GM12865 (cell line): Measurements from ENCODE around the gene CHAF1A.

Experiments
- DNase-seq: peaks from one replicate; pipeline ENCODE4 v3.0.0; 2010; ENCODE audit warnings: low read depth
- H3K4me3 ChIP-seq: 2 replicates; pipeline ENCODE4 v1.5.1; 2011; ENCODE audit warnings: mild to moderate bottlenecking, low read depth, low read length, control low read depth
- CTCF ChIP-seq: IDR thresholded peaks from 2 replicates; pipeline ENCODE4 v1.5.1; 2011; ENCODE audit warnings: low read length, control low read depth, low read depth, inconsistent platforms; ENCODE audit not compliant: insufficient read depth; ENCODE audit errors: missing control alignments

The CHAF1A gene

GRCh38 chr19:4391306-4391693 is 11.1 kb upstream of the CHAF1A start:
- H3K4me3 ChIP-seq: no peak overlapping the region
- no peak for TF ChIP-seq CTCF
- no peak for DNase-seq

- no peak for DNase-seq
- no peak overlapping the region for H3K4me3 ChIP-seq
- TF ChIP-seq CTCF: no peak
Measured at GRCh38 chr19:4391701-4392483, 10.5 kb upstream of the CHAF1A start.

- H3K4me3 ChIP-seq: no peak overlapping the region
- no peak for DNase-seq
- no peak for TF ChIP-seq CTCF
Measured at GRCh38 chr19:4393947-4394590, 8.4 kb upstream of the CHAF1A start.

GRCh38 chr19:4396949-4397783 is 5.3 kb upstream of the CHAF1A start:
- H3K4me3 ChIP-seq: no peak overlapping the region
- TF ChIP-seq CTCF: no peak
- no peak for DNase-seq

- peak overlapping the region; percentile 92 for H3K4me3 ChIP-seq
- DNase-seq: no peak
- TF ChIP-seq CTCF: no peak
Measured at GRCh38 chr19:4399812-4400134, 2.7 kb upstream of the CHAF1A start.

- TF ChIP-seq CTCF: peak; percentile 92
Measured at GRCh38 chr19:4400135-4400936, 2.1 kb upstream of the CHAF1A start, which contains the start of gene SH3GL1. TSS of gene SH3GL1 (minus strand) at chr19:4400547. CDS start at chr19:4400368, 179 bp downstream.

More at GRCh38 chr19:4400135-4400936, 2.1 kb upstream of the CHAF1A start, which contains the start of gene SH3GL1:
- H3K4me3 ChIP-seq: peak within 1 kb of the TSS; percentile 92
- peak; percentile 96 for DNase-seq
